GM18508 (cell line): ENCODE measurements around the gene HMGCS1.
A peak's percentile ranks its signal among the peaks of the same experiment; 100 is the strongest.
"Not testable (repeated sequence)": the region's sequence is repeated elsewhere in the genome, so short reads cannot be mapped to it uniquely, and the experiment has no call there.

Experiments used
- ATAC-seq: cut with Tn5 transposase; IDR thresholded peaks from one replicate; pipeline ENCODE4 v1.9.1; 2021; ENCODE audit warnings: moderate number of reproducible peaks; ENCODE audit not compliant: insufficient read depth, unreplicated experiment

HMGCS1 gene

DNA sequence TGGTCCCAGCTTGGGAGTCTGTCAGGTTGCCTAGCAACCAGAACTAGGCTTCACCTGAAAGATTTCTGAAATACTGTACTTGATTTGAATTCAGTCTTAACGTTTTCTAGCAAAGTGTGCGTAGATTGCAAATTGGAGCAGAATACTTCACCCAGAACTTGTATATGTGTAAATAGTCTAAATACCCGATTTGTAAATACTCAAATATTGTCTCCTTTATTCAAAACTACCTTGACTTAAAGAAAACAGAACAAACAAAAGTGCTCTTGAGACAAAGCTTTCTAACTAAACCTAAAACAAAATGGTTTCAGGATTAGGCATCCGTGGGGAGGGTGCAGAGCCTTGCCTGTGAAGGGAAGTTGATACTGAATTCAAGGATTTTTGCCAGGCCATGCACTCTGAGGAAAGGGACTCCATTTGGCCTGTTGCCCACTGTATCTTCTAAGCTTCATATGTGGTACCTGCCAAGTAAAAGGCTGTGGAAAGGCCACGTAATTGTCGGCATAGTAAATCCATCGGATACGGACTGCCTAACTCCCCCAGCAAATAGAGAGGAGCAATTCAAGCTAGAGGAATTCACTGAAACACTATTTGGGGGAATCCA lies 744 bp upstream of the HMGCS1 start:
- no peak for ATAC-seq

DNA sequence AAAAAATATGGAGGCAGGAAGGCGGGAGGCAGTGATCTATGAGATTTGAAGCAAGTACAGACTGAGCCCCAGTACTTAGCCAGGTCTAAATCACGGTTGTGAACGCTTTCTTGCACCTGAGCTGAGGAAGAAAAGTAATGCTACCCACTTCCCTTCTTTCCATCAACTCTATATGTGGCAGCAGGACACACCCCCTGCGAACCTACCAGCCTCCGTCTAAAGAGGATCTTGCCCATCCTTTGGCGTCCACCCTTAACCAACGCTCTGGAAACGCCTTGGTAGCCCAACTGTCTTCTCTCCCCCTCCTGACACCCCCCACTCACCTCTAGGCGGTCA lies 545 bp downstream of the HMGCS1 start:
- peak; percentile 1 for ATAC-seq

GRCh38 chr5:43312076-43312661 lies 1.0 kb downstream of the HMGCS1 start:
- no peak for ATAC-seq

DNA sequence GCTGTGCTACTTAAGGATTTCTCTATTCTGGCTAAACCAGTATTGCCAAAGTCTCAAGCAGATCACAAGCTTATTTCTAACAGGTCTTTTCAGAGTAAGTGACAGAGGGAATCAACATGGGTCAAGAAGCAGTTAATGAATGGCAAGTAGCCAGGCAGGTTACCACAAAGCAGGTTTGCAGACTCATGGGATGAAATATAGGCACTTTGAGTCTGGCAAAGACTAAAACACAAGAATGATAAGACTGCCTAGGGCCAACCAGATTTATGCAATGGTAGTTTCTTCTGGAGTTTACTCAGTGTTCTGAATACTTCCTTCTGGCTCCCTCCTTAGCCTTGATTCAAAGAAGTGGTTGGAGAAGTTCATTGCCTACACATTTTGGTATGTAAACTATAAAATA lies 3.6 kb downstream of the HMGCS1 start:
- no peak for ATAC-seq

GRCh38 chr5:43309122-43309521 lies 4.1 kb downstream of the HMGCS1 start:
- no peak for ATAC-seq

GRCh38 chr5:43306954-43307353 lies 6.3 kb downstream of the HMGCS1 start:
- not testable (repeated sequence) for ATAC-seq

DNA sequence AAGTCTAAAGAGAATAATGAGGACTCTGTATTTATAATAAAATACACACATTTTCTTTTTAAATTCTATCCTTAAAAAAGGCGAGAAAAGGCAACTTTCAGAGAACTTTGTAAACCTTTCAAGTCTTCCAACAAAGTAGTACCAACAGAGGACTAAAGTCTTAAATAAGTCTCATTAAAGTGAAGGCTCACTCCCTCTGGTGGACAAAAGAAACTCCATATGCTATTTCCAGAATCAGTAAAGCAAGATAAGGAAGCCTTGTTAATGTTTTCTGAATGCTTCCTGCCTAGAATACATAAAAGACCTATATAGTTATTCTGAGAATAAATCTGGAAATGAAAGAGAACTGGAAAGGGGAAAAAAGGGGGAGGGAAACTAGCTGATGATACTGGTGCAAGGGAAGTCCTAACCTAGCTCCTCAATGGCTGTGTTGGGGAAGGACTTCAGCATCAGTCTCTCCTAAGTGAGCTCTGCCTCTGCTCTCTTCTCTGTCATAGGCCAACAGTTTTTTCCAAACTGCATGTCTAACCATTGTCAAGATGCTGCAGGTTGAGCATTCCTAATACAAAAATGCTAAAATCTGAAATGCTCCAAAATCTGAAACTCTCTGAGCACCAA lies 7.2 kb downstream of the HMGCS1 start:
- ATAC-seq, result peak; percentile 36

DNA sequence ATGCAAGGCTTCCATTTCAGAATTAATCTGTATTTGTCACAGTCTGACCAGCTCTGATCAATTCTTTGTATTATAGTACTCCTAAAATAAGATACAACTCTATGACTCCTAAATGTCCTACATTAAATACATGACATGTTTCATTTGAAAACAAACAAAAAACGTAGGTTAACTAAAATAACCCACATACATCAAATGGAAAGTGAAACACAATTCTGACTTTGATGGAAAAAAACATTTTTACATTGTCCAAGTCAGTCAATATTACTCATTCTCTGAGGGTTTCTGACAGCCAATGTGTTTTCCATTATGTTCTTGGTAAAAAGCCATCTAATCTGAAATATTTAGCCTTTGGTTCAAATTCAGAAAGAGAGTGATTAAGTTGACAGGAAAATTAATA lies 8.7 kb downstream of the HMGCS1 start:
- no peak for ATAC-seq

GRCh38 chr5:43303242-43303641 lies 10.0 kb downstream of the HMGCS1 start:
- ATAC-seq, result no peak

GRCh38 chr5:43302481-43302880 lies 10.7 kb downstream of the HMGCS1 start:
- ATAC-seq, result no peak

DNA sequence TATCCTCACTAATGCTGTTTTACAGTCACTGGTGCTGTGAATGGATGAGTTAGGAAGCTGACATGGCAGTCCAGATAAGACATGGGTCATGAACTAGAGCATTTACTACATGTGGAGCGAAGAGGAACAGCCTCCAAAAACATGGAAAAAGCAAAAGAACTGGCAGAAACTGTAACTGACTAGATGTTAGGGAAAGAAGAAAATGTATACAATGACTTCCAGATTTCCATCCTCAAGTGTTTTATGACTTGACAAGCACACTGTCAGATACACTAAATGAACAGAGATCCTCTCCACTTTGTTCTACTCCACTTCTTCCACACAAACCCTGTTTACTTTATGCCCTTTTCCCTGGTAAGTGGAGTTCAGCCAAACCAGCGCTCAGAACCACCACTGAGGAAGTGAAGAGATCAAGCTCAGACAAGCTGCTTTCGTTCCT lies 11.5 kb downstream of the HMGCS1 start:
- no peak for ATAC-seq

DNA sequence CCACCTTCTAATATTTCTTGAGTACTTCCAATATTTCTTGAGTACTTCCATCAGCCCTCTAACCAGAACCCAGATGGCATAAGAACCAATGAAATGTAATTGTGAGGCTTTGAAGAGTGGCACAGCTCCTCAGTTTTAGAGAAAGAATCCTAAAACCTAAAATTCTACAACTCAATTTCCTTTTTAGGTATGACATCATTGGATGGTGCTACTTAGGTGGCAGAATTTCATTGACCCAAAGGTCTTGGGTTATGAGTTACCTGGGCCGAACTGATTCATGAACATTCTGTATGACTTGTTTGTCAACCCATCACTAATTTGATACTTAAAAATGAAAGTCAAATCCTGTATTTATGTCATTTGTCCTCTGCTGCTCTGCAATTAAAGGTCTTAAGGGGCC lies 13.1 kb downstream of the HMGCS1 start:
- no peak for ATAC-seq

GRCh38 chr5:43298443-43298842 lies 14.8 kb downstream of the HMGCS1 start:
- no peak for ATAC-seq

DNA sequence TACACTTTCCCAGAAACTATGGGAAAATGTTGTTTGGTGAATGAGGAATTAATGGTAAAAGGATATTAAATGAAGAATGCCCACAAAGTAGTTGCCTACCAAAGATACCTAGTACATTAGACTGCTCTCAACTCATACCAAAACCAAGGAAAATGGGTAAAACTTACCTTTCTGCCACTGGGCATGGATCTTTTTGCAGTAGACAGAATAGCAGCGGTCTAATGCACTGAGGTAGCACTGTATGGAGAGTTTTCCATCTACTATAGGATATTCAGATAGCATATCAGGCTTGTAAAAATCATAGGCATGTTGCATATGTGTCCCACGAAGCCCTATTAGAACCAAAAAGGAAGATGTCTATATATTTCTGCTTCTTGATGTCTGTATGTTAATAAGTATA lies 16.4 kb downstream of the HMGCS1 start:
- no peak for ATAC-seq

DNA sequence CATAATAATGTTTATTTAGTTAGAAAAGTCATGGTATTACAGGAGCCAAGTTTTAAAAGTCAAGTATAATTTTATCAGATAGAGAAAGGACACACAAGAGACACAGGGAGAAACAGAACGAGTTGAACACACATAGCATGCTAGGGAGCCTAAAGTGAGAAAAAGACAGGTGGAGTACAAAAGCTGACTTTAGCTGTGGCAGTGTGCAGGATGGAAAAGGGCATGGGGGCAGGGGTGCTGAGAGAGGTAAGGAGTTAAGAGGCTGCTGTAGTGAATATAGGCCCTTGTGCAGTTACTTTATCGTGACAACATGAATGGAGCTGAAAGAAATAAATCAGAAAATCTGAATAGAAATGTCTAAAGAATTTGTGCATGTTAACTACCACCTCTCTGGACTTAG lies 18.0 kb downstream of the HMGCS1 start:
- no peak for ATAC-seq

GRCh38 chr5:43294226-43294625 lies 19.0 kb downstream of the HMGCS1 start:
- no peak for ATAC-seq

DNA sequence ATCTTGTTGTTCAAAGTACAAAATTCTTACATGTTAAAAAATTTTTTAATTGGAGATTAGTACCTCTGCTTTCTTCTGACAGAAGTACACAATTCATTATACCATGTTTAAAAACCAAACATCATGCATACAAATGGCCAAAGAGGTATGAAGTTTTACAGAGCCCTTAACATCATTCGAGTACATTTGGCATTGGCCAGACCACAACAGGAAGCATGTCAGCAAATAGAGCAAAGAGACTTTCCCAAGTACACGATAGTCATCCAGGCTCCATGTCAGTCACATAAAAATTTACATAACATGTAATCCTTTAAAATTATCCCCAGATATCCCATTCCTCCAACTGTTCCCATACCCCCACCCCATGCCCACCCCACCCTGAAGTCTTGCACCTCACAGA lies 22.5 kb downstream of the HMGCS1 start:
- ATAC-seq, result no peak

DNA sequence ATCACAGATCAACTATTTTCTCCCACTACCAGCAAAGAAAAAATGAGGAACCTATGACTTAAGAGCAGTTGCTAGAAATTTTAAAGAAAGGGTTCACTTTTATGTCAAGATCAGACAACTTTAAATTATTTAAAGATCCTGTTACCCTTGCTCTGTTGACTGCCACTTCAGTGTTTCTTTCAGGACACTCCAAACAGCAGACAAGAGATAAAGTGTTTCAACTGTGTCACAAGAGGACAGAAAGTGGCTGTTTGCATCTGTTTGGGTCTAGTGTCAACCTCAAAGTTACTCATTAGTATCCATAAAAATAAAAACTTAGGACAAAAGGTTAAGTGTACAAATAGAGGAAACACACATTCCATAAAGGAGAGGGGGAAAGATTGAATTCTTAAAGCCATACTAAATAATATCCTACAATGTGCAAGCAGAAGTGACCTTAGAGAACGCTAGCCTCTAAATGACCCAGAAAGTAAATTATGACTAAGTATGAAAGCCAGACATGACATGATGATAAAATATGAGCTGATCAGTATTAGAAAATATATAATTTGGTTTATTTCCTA lies 24.9 kb downstream of the HMGCS1 start:
- no peak for ATAC-seq

GRCh38 chr5:43287493-43287892 lies 25.7 kb downstream of the HMGCS1 start:
- ATAC-seq, result no peak

GRCh38 chr5:43286623-43287022 lies 26.6 kb downstream of the HMGCS1 start:
- no peak for ATAC-seq

DNA sequence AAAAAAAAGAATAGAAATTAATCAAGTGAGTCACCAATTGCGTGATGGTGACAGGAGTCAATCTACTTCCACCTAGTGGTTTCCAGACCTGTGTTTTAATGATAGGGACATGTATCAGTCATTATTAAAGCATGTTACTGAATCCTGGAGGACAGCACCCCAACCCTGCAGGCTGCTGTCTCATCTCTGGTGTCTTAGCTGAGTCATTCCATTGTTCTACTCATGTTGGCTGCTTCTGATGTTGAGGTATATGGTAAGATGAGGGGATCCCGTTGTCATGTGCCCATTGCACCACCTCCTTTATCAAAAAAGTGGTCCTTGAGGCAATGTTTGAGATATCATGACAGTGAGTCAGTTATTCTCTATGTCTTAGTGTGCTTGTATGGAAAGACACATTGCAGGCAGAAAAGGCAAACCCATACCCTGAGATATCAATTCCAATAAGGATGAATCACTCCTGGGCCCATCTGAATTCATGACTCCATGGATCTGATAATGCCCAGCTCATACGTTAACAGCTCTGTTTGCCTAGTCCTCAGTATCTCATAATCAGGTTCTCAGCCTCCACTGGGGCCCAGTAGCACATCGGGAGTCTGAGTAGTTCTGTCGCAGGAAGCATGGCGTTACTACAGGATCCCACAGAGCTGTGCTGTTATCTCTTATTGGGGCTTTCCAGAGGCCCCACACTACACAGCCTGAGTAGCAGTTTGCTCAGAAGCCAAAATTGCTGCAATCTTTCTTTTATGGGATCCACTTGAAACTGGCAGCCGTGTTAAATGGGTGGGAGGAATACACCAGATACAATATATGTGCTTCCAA lies 31.2 kb downstream of the HMGCS1 start:
- no peak for ATAC-seq
